IPS-20b (cell line): ENCODE measurements around the gene TSPAN12.
A peak's percentile ranks its signal among the peaks of the same experiment; 100 is the strongest.
"Not testable (repeated sequence)": the region's sequence is repeated elsewhere in the genome, so short reads cannot be mapped to it uniquely, and the experiment has no call there.

ENCODE experiments used
- H3K27ac ChIP-seq: one replicate; pipeline ENCODE4 v1.5.1; 2013; ENCODE audit warnings: low read length
- H3K27me3 ChIP-seq: 2 replicates; pipeline ENCODE4 v1.6.1; 2013; ENCODE audit warnings: mild to moderate bottlenecking, low read length, inconsistent platforms; ENCODE audit not compliant: insufficient read depth
- H3K36me3 ChIP-seq: 2 replicates; pipeline ENCODE4 v1.6.1; 2013; ENCODE audit warnings: low read depth, mild to moderate bottlenecking, inconsistent platforms, low read length, moderate library complexity; ENCODE audit not compliant: insufficient read depth
- H3K4me1 ChIP-seq: 2 replicates; pipeline ENCODE4 v1.6.1; 2013; ENCODE audit warnings: mild to moderate bottlenecking, control low read depth, inconsistent platforms, low read length, moderate library complexity; ENCODE audit not compliant: insufficient read depth
- H3K4me3 ChIP-seq: 2 replicates; pipeline ENCODE4 v1.5.1; 2013; ENCODE audit warnings: mild to moderate bottlenecking, low read length, inconsistent platforms
- H3K9ac ChIP-seq: 2 replicates; pipeline ENCODE4 v1.6.1; 2013; ENCODE audit warnings: low read depth, mild to moderate bottlenecking, inconsistent platforms, low read length, moderate library complexity
- H3K9me3 ChIP-seq: 2 replicates; pipeline ENCODE4 v1.6.1; 2013; ENCODE audit warnings: mild to moderate bottlenecking, low read depth, low read length, inconsistent platforms; ENCODE audit not compliant: insufficient read depth

Gene TSPAN12

GRCh38 chr7:120780451-120780850 lies 77.5 kb downstream of the TSPAN12 start:
- H3K36me3 ChIP-seq, H3K4me3 ChIP-seq, H3K9ac ChIP-seq, H3K4me1 ChIP-seq, H3K27me3 ChIP-seq, H3K27ac ChIP-seq, H3K9me3 ChIP-seq: not testable (repeated sequence)

- peaks cover 11% of the 10 kb centered on the region; the same call in 1 of the 2 replicates for H3K4me1 ChIP-seq
- H3K27me3 ChIP-seq, H3K36me3 ChIP-seq, H3K9ac ChIP-seq, H3K9me3 ChIP-seq, H3K4me3 ChIP-seq, H3K27ac ChIP-seq: not testable (repeated sequence)
Measured at GRCh38 chr7:120779078-120779477, 78.9 kb downstream of the TSPAN12 start.

GRCh38 chr7:120775755-120776154 lies 82.2 kb downstream of the TSPAN12 start:
- no peak overlapping the region for H3K9ac ChIP-seq
- H3K27me3 ChIP-seq, result no peaks in the 10 kb centered on the region
- no peaks in the 10 kb centered on the region for H3K9me3 ChIP-seq

GRCh38 chr7:120774481-120774880 lies 83.5 kb downstream of the TSPAN12 start:
- Histone ChIP-seq H3K9ac (no peak overlapping the region), H3K36me3 (no peaks in the 10 kb centered on the region), H3K4me3 (no peak overlapping the region), H3K9me3 (no peaks in the 10 kb centered on the region), H3K4me1 (peaks cover 11% of the 10 kb centered on the region; the same call in 1 of the 2 replicates), H3K27ac (no peak overlapping the region), H3K27me3 (no peaks in the 10 kb centered on the region)

More at GRCh38 chr7:120775755-120776154, 82.2 kb downstream of the TSPAN12 start:
- Histone ChIP-seq H3K27ac (no peak overlapping the region), H3K4me3 (no peak overlapping the region), H3K36me3 (no peaks in the 10 kb centered on the region), H3K4me1 (peaks cover 11% of the 10 kb centered on the region; the same call in 1 of the 2 replicates)

GRCh38 chr7:120770206-120770605 lies 87.7 kb downstream of the TSPAN12 start:
- H3K36me3 ChIP-seq, result no peaks in the 10 kb centered on the region
- no peak overlapping the region for H3K9ac ChIP-seq
- H3K9me3 ChIP-seq, result no peaks in the 10 kb centered on the region
- H3K27ac ChIP-seq, result no peak overlapping the region
- H3K4me3 ChIP-seq, result no peak overlapping the region
- no peaks in the 10 kb centered on the region for H3K27me3 ChIP-seq
- H3K4me1 ChIP-seq, result peaks cover 10% of the 10 kb centered on the region; the same call in 1 of the 2 replicates

GRCh38 chr7:120760851-120761250 lies 97.1 kb downstream of the TSPAN12 start:
- no peak overlapping the region for H3K9ac ChIP-seq
- no peaks in the 10 kb centered on the region for H3K36me3 ChIP-seq
- no peak overlapping the region for H3K27ac ChIP-seq
- H3K27me3 ChIP-seq, result no peaks in the 10 kb centered on the region
- no peaks in the 10 kb centered on the region for H3K9me3 ChIP-seq
- no peak overlapping the region for H3K4me3 ChIP-seq
- H3K4me1 ChIP-seq, result no peaks in the 10 kb centered on the region

- no peak overlapping the region for H3K9ac ChIP-seq
- H3K4me3 ChIP-seq, result no peak overlapping the region
Measured at GRCh38 chr7:120760050-120760449, 97.9 kb downstream of the TSPAN12 start.

GRCh38 chr7:120743128-120743527 lies 114.8 kb downstream of the TSPAN12 start:
- H3K27ac ChIP-seq, result no peak overlapping the region

More at GRCh38 chr7:120760050-120760449, 97.9 kb downstream of the TSPAN12 start:
- no peaks in the 10 kb centered on the region for H3K9me3 ChIP-seq
- H3K27ac ChIP-seq, result no peak overlapping the region
- H3K27me3 ChIP-seq, result no peaks in the 10 kb centered on the region
- no peaks in the 10 kb centered on the region for H3K36me3 ChIP-seq
- no peaks in the 10 kb centered on the region for H3K4me1 ChIP-seq

GRCh38 chr7:120742372-120742771 lies 115.6 kb downstream of the TSPAN12 start:
- H3K4me3 ChIP-seq, result no peak overlapping the region; the same call in 1 of the 2 replicates
- H3K36me3 ChIP-seq, result no peaks in the 10 kb centered on the region
- no peaks in the 10 kb centered on the region for H3K27me3 ChIP-seq
- H3K9me3 ChIP-seq, result no peaks in the 10 kb centered on the region
- peaks cover 35% of the 10 kb centered on the region; the same call in 1 of the 2 replicates for H3K4me1 ChIP-seq
- H3K9ac ChIP-seq, result peak overlapping the region; percentile 3; the same call in 1 of the 2 replicates
- H3K27ac ChIP-seq, result no peak overlapping the region

More at GRCh38 chr7:120743128-120743527, 114.8 kb downstream of the TSPAN12 start:
- Histone ChIP-seq H3K27me3 (no peaks in the 10 kb centered on the region), H3K4me1 (peaks cover 35% of the 10 kb centered on the region; the same call in 1 of the 2 replicates), H3K36me3 (no peaks in the 10 kb centered on the region), H3K9ac (no peak overlapping the region), H3K4me3 (no peak overlapping the region), H3K9me3 (no peaks in the 10 kb centered on the region)

GRCh38 chr7:120741371-120742042 lies 116.4 kb downstream of the TSPAN12 start:
- no peaks in the 10 kb centered on the region for H3K27me3 ChIP-seq

GRCh38 chr7:120740348-120740747 lies 117.6 kb downstream of the TSPAN12 start:
- H3K4me1 ChIP-seq, result peaks cover 35% of the 10 kb centered on the region; the same call in 1 of the 2 replicates
- H3K27me3 ChIP-seq, result no peaks in the 10 kb centered on the region
- no peaks in the 10 kb centered on the region for H3K36me3 ChIP-seq
- H3K4me3 ChIP-seq, result no peak overlapping the region
- no peak overlapping the region for H3K9ac ChIP-seq
- no peaks in the 10 kb centered on the region for H3K9me3 ChIP-seq
- H3K27ac ChIP-seq, result no peak overlapping the region

More at GRCh38 chr7:120741371-120742042, 116.4 kb downstream of the TSPAN12 start:
- H3K9me3 ChIP-seq, result no peaks in the 10 kb centered on the region
- peaks cover 35% of the 10 kb centered on the region; the same call in 1 of the 2 replicates for H3K4me1 ChIP-seq
- H3K27ac ChIP-seq, result no peak overlapping the region
- H3K36me3 ChIP-seq, result no peaks in the 10 kb centered on the region
- no peak overlapping the region for H3K4me3 ChIP-seq
- peak overlapping the region; percentile 3; the same call in 1 of the 2 replicates for H3K9ac ChIP-seq

- Histone ChIP-seq H3K27ac (no peak overlapping the region), H3K9ac (no peak overlapping the region; the same call in 1 of the 2 replicates)
Measured at GRCh38 chr7:120738816-120739215, 119.1 kb downstream of the TSPAN12 start.

More at GRCh38 chr7:120738816-120739215, 119.1 kb downstream of the TSPAN12 start:
- H3K4me3 ChIP-seq, result no peak overlapping the region
- no peaks in the 10 kb centered on the region for H3K36me3 ChIP-seq
- no peaks in the 10 kb centered on the region for H3K9me3 ChIP-seq
- H3K27me3 ChIP-seq, result no peaks in the 10 kb centered on the region
- H3K4me1 ChIP-seq, result peaks cover 35% of the 10 kb centered on the region; the same call in 1 of the 2 replicates
